GM18868 (cell line): Measurements from ENCODE around the gene PLA2G4C.

Experiments used
- ATAC-seq: cut with Tn5 transposase; IDR thresholded peaks from one replicate; pipeline ENCODE4 v1.9.1; 2021; ENCODE audit warnings: mild to moderate bottlenecking, moderate library complexity; ENCODE audit not compliant: unreplicated experiment

The PLA2G4C gene

GRCh38 chr19:48000846-48001245 lies 109.8 kb downstream of the PLA2G4C start:
- no peak for ATAC-seq

DNA sequence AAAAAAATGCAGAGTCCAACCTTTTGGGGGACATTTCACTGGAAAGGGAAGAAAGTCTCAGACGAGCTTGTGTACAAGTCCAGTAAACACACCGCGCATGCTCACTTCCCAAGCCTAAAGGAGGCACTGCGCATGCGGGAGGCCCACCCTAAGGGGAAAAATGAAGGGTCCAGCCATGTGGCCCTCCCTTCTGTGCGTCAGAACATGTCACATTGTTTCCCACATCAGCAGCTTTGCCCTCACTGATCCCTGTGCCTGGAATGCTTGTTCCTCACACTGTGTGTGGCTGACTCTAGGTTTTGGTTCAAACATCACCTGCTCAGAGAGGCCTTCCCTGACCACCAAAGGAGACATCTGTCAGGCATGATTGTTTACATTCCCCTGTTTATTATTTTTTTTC lies 111.8 kb downstream of the PLA2G4C start:
- ATAC-seq, result no peak
